K562 (cell line): ENCODE results near the gene LMF2. TPM values are rescaled to one million over a fixed set of nuclear protein-coding genes. Genes with fewer than 3 reads are reported as not detected.
A peak's percentile ranks its signal among the peaks of the same experiment; 100 is the strongest.

Experiments used
- CBX3 ChIP-seq, 2 experiments: IDR thresholded peaks; 1 replicate in 1 of 2; 2 replicates in 1 of 2; pipeline ENCODE4 v1.6.1; 2012; ENCODE audit warnings: inconsistent platforms in 2 of 2, low read length in 2 of 2, borderline replicate concordance in 1 of 2, control low read depth in 1 of 2
- DACH1 ChIP-seq: fragments of 450-650 bp; IDR thresholded peaks from 2 replicates; pipeline ENCODE4 v1.6.1; 2018; ENCODE audit not compliant: partially characterized antibody
- FOXK2 ChIP-seq, 2 experiments: fragments of 450-650 bp; IDR thresholded peaks in 1 of 2; conservative IDR thresholded peaks in 1 of 2; 2 replicates each; pipeline ENCODE4 v1.6.1; 2016; ENCODE audit warnings: low read depth in 2 of 2, mild to moderate bottlenecking in 1 of 2
- FUS ChIP-seq: fragments of 200-400 bp; formaldehyde crosslinking; optimal IDR thresholded peaks from 2 replicates; pipeline ENCODE3; 2017; ENCODE audit warnings: low read depth, low read length
- HCFC1 ChIP-seq: IDR thresholded peaks from 2 replicates; pipeline ENCODE4 v1.6.1; 2012; ENCODE audit warnings: low read depth, low read length, improper control_type of control experiment
- KAT8 ChIP-seq: fragments of 450-650 bp; IDR thresholded peaks from 2 replicates; pipeline ENCODE4 v1.6.1; 2016; ENCODE audit warnings: low read depth, mild to moderate bottlenecking
- MXI1 ChIP-seq: IDR thresholded peaks from 2 replicates; pipeline ENCODE4 v1.6.1; 2011; ENCODE audit warnings: low read depth, mild to moderate bottlenecking, improper control_type of control experiment, low read length
- PHB ChIP-seq: fragments of 250-450 bp; sonication (Bioruptor Pico); IDR thresholded peaks from 2 replicates; pipeline ENCODE4 v1.5.0; 2021
- POLR2G ChIP-seq: fragments of 200-400 bp; formaldehyde crosslinking; IDR thresholded peaks from 2 replicates; pipeline ENCODE4 v1.6.1; 2017; ENCODE audit warnings: low read depth, mild to moderate bottlenecking, antibody characterized with exemption, low read length, moderate library complexity
- SMARCA5 ChIP-seq: fragments of 450-650 bp; IDR thresholded peaks from 2 replicates; pipeline ENCODE4 v1.6.1; 2016
- STAT5A ChIP-seq: IDR thresholded peaks from 2 replicates; pipeline ENCODE4 v1.6.1; 2012; ENCODE audit warnings: low read length, inconsistent platforms, borderline replicate concordance
- ZNF143 ChIP-seq: sonication (generic); formaldehyde crosslinking; IDR thresholded peaks from 2 replicates; pipeline ENCODE4 v1.9.0; 2022; ENCODE audit warnings: mild to moderate bottlenecking, missing genetic modification reagents
- ZNF165 ChIP-seq: fragments of 250-450 bp; sonication (Bioruptor Pico); IDR thresholded peaks from 2 replicates; pipeline ENCODE4 v1.4.0; 2020; ENCODE audit warnings: borderline replicate concordance
- ZNF232 ChIP-seq: sonication (generic); formaldehyde crosslinking; IDR thresholded peaks from 2 replicates; pipeline ENCODE4 v1.8.0; 2022; ENCODE audit warnings: mild to moderate bottlenecking, missing genetic modification reagents
- polyA plus RNA-seq, 8 experiments: library from polyadenylated mRNA; depleted of rRNA in 4 of 8; stranded (reverse) in 5 of 8; unstranded in 3 of 8; fragments of >200 nt; fragmentation: Nextera tagmentation in 2 of 8; fragmentation: Illumina TruSeq in 1 of 8; extraction: Ambion mirVana in 2 of 8; extraction: Trizol in 1 of 8; gene quantifications; 2 replicates each; pipeline versions ENCODE4 v1.2.1 to v1.2.3, GENCODE V29; 2011 to 2014; ENCODE audit warnings: inconsistent platforms in 1 of 8, missing spikeins in 1 of 8
- total RNA-seq, 7 experiments: library from RNA; depleted of rRNA in 6 of 7; stranded (reverse); fragments of >200 nt in 6 of 7; fragmentation: Illumina TruSeq in 2 of 7; extraction: Trizol in 2 of 7; gene quantifications; 2 replicates each; pipeline versions ENCODE4 v1.2.1 to v1.2.3, GENCODE V29; 2011 to 2021; ENCODE audit warnings: low replicate concordance in 1 of 7
- TF ChIP-seq, protein P1 (sequence below): IDR thresholded peaks from 2 replicates; pipeline ENCODE4 v1.6.1; 2014; ENCODE audit warnings: antibody characterized with exemption
- TF ChIP-seq, protein P2 (sequence below): fragments of 450-650 bp; IDR thresholded peaks from one replicate; pipeline ENCODE4 v1.6.1; 2018; ENCODE audit warnings: mild to moderate bottlenecking, moderate library complexity; ENCODE audit not compliant: partially characterized antibody
- TF ChIP-seq, protein P3 (sequence below): fragments of 450-650 bp; IDR thresholded peaks from 2 replicates; pipeline ENCODE4 v1.6.1; 2016
- TF ChIP-seq, protein P4 (sequence below), 2 experiments: fragments of 450-650 bp; IDR thresholded peaks; 2 replicates each; pipeline ENCODE4 v1.6.1; 2016
- TF ChIP-seq, protein P5 (sequence below): fragments of 450-650 bp; formaldehyde crosslinking; IDR thresholded peaks from 2 replicates; pipeline ENCODE4 v1.4.0; 2020; ENCODE audit warnings: mild to moderate bottlenecking, mixed read lengths
- TF ChIP-seq, protein P6 (sequence below): sonication (generic); formaldehyde crosslinking; IDR thresholded peaks from 2 replicates; pipeline ENCODE4 v1.8.1; 2023; ENCODE audit warnings: mild to moderate bottlenecking, missing genetic modification reagents, moderate library complexity

LMF2 gene
- total and polyA plus RNA-seq, 9 of the 15 experiments (the other 6 are each of a cell fraction or from before 2014, with no cell fraction given): 0.08 to 37.1 (median 7.6) TPM

DNA sequence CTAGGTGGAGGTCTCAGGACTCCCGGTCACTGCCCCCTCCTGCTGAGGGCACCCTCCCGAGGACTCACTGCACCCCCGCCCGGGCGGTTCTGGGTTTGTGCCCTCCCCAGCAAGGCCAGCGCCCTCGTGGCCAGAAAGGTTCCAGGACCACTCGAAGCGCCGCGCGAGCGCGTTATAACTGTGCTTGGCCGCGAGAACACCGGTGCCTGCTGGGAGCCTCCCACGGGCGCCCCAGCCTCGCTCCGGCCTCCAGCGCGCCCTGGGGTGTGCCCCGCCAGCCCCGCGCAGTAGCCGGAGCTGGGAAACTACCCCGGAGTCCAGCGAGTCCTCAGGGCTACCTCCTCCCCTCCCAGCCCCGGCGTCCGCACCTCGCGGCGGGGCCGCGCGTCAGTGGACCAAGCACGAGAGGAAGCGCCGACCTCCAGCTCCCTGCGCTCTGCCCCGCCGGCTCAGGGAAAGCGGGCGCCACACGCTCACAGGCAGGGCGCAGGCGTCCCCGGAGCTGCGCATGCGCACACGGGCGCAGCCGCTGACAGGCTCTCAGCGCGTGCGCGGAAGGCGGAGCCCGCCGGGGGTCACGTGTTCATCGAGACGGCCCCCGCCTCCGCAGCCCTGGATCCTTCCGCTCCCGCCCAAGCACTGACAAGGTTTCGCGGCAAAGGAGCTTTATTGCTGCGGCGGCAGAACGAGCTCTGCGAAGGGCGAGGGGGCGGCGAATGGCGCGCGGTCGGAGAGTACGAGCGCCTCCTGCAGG, 17.8 kb upstream of the LMF2 start, which contains the start of gene SCO2 (continued):
- TF ChIP-seq POLR2G: peak; percentile 93
- TF ChIP-seq, protein P1, sequence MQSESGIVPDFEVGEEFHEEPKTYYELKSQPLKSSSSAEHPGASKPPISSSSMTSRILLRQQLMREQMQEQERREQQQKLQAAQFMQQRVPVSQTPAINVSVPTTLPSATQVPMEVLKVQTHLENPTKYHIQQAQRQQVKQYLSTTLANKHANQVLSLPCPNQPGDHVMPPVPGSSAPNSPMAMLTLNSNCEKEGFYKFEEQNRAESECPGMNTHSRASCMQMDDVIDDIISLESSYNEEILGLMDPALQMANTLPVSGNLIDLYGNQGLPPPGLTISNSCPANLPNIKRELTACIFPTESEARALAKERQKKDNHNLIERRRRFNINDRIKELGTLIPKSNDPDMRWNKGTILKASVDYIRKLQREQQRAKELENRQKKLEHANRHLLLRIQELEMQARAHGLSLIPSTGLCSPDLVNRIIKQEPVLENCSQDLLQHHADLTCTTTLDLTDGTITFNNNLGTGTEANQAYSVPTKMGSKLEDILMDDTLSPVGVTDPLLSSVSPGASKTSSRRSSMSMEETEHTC: peak; percentile 57; the same call in 1 of the 2 replicates
- 0 out of 2 replicates have a peak, but pooled peaks have one; percentile 10 for TF ChIP-seq HCFC1
- TF ChIP-seq DACH1: no peak
- TF ChIP-seq KAT8: no peak
- TF ChIP-seq MXI1: 0 out of 2 replicates have a peak, but pooled peaks have one; percentile 13
- TF ChIP-seq, protein P2, sequence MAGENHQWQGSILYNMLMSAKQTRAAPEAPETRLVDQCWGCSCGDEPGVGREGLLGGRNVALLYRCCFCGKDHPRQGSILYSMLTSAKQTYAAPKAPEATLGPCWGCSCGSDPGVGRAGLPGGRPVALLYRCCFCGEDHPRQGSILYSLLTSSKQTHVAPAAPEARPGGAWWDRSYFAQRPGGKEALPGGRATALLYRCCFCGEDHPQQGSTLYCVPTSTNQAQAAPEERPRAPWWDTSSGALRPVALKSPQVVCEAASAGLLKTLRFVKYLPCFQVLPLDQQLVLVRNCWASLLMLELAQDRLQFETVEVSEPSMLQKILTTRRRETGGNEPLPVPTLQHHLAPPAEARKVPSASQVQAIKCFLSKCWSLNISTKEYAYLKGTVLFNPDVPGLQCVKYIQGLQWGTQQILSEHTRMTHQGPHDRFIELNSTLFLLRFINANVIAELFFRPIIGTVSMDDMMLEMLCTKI: no peak
- no peak for TF ChIP-seq CBX3 (IDR thresholded peaks at IDR 0.05; ENCODE audit: borderline replicate concordance in 1 of 2, low read length in 2 of 2)
- TF ChIP-seq, protein P3, sequence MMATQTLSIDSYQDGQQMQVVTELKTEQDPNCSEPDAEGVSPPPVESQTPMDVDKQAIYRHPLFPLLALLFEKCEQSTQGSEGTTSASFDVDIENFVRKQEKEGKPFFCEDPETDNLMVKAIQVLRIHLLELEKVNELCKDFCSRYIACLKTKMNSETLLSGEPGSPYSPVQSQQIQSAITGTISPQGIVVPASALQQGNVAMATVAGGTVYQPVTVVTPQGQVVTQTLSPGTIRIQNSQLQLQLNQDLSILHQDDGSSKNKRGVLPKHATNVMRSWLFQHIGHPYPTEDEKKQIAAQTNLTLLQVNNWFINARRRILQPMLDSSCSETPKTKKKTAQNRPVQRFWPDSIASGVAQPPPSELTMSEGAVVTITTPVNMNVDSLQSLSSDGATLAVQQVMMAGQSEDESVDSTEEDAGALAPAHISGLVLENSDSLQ: peak; percentile 47
- TF ChIP-seq FUS: peak; percentile 36
- TF ChIP-seq ZNF143 (CRISPR knock-in tag): peak; percentile 71
- peak in 1 of 2 experiments; percentile 49; a peak in 1 of 4 replicates for TF ChIP-seq FOXK2 (conservative IDR thresholded peaks at IDR 0.05 in 1 of 2, IDR thresholded peaks at IDR 0.05 in 1 of 2; ENCODE audit: low read depth in 2 of 2)
- TF ChIP-seq, protein P4, sequence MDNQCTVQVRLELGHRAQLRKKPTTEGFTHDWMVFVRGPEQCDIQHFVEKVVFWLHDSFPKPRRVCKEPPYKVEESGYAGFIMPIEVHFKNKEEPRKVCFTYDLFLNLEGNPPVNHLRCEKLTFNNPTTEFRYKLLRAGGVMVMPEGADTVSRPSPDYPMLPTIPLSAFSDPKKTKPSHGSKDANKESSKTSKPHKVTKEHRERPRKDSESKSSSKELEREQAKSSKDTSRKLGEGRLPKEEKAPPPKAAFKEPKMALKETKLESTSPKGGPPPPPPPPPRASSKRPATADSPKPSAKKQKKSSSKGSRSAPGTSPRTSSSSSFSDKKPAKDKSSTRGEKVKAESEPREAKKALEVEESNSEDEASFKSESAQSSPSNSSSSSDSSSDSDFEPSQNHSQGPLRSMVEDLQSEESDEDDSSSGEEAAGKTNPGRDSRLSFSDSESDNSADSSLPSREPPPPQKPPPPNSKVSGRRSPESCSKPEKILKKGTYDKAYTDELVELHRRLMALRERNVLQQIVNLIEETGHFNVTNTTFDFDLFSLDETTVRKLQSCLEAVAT (IDR thresholded peaks at IDR 0.05): no peak
- TF ChIP-seq PHB: 0 out of 2 replicates have a peak, but pooled peaks have one; percentile 17
- TF ChIP-seq SMARCA5: no peak
- no peak for TF ChIP-seq ZNF232 (CRISPR knock-in tag)
- TF ChIP-seq, protein P5, sequence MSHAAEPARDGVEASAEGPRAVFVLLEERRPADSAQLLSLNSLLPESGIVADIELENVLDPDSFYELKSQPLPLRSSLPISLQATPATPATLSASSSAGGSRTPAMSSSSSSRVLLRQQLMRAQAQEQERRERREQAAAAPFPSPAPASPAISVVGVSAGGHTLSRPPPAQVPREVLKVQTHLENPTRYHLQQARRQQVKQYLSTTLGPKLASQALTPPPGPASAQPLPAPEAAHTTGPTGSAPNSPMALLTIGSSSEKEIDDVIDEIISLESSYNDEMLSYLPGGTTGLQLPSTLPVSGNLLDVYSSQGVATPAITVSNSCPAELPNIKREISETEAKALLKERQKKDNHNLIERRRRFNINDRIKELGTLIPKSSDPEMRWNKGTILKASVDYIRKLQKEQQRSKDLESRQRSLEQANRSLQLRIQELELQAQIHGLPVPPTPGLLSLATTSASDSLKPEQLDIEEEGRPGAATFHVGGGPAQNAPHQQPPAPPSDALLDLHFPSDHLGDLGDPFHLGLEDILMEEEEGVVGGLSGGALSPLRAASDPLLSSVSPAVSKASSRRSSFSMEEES: peak; percentile 98
- no peak for TF ChIP-seq ZNF165 (CRISPR knock-in tag)
- no peak for TF ChIP-seq STAT5A
- TF ChIP-seq, protein P6, sequence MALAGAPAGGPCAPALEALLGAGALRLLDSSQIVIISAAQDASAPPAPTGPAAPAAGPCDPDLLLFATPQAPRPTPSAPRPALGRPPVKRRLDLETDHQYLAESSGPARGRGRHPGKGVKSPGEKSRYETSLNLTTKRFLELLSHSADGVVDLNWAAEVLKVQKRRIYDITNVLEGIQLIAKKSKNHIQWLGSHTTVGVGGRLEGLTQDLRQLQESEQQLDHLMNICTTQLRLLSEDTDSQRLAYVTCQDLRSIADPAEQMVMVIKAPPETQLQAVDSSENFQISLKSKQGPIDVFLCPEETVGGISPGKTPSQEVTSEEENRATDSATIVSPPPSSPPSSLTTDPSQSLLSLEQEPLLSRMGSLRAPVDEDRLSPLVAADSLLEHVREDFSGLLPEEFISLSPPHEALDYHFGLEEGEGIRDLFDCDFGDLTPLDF (CRISPR knock-in tag): peak; percentile 83; the same call in 1 of the 2 replicates
